LNCAP (cell line): Measurements from ENCODE around the gene TXLNG.

Source experiments
- CTCF ChIP-seq: fragments of 450-650 bp; IDR thresholded peaks from 2 replicates; pipeline ENCODE4 v1.5.1; 2017; ENCODE audit warnings: mild to moderate bottlenecking

TXLNG gene

GRCh38 chrX:16845686-16846085, 59.4 kb downstream of the TXLNG start:
- TF ChIP-seq CTCF: no peak

GRCh38 chrX:16848541-16848940, 62.3 kb downstream of the TXLNG start:
- TF ChIP-seq CTCF: no peak

- no peak for TF ChIP-seq CTCF
Measured at GRCh38 chrX:16851421-16851820, 65.2 kb downstream of the TXLNG start.

GRCh38 chrX:16851827-16852226, 65.6 kb downstream of the TXLNG start:
- TF ChIP-seq CTCF: no peak

- TF ChIP-seq CTCF: no peak
Measured at GRCh38 chrX:16852617-16853179, 66.4 kb downstream of the TXLNG start.

GRCh38 chrX:16853537-16853936, 67.3 kb downstream of the TXLNG start:
- no peak for TF ChIP-seq CTCF

- TF ChIP-seq CTCF: no peak
Measured at GRCh38 chrX:16855363-16856075, 69.3 kb downstream of the TXLNG start.
